Gastrocnemius medialis (tissue), 4 donors: Measurements from ENCODE around the gene NTRK1.

Source experiments
- CTCF ChIP-seq, 5 experiments: fragments of 450-650 bp in 3 of 5; fragments of 200-600 bp in 2 of 5; sonication (generic) in 2 of 5; IDR thresholded peaks in 4 of 5; conservative IDR thresholded peaks in 1 of 5; 1 replicate in 4 of 5; 2 replicates in 1 of 5; pipeline ENCODE4 v1.5.1; 2016 to 2019; ENCODE audit warnings: antibody characterized with exemption in 5 of 5, mild to moderate bottlenecking in 3 of 5, moderate library complexity in 3 of 5
- POLR2A ChIP-seq, 2 donors: fragments of 450-650 bp; IDR thresholded peaks; one replicate each; pipeline ENCODE4 v1.6.1; 2017; ENCODE audit warnings: antibody characterized with exemption in 2 of 2, mild to moderate bottlenecking in 2 of 2, moderate library complexity in 2 of 2

GRCh38 chr1:156815307-156815826 is 45.3 kb upstream of the NTRK1 start:
- TF ChIP-seq POLR2A (IDR thresholded peaks at IDR 0.05) (peak in 1 of 2 donors; percentile 49), CTCF (IDR thresholded peaks at IDR 0.05 in 4 of 5, conservative IDR thresholded peaks at IDR 0.05 in 1 of 5) (no peak)
